Pancreas (tissue), 10 donors: Measurements from ENCODE around the gene MAML1. TPM values are rescaled to one million over a fixed set of nuclear protein-coding genes. Genes with fewer than 3 reads are reported as not detected.
"Not testable (repeated sequence)": the region's sequence is repeated elsewhere in the genome, so short reads cannot be mapped to it uniquely, and the experiment has no call there.

Experiments used
- ATAC-seq, 4 donors: fragments of 200-7000 bp; cut with Tn5 transposase; one replicate each; pipeline versions ENCODE4 v1.8.0 to v1.9.1; 2020; ENCODE audit warnings: mild to moderate bottlenecking in 4 of 4, moderate library complexity in 4 of 4
- DNase-seq, 6 donors: peaks; one replicate each; pipeline ENCODE4 v3.0.0-alpha.2; 2020
- FAIRE-seq: peaks from 2 replicates; lab custom pipeline; 2012; peaks lifted over from hg19 to GRCh38; lab: Jason Lieb, UNC
- H3K27ac ChIP-seq, 4 donors: fragments of 200-600 bp; sonication (generic); 1 replicate in 3 of 4; 2 replicates in 1 of 4; pipeline versions ENCODE4 v1.5.0 to v1.8.0; 2020
- H3K27me3 ChIP-seq, 4 donors: fragments of 200-600 bp; one replicate each; pipeline ENCODE4 v1.8.0; 2021
- H3K36me3 ChIP-seq, 3 donors: fragments of 200-600 bp; sonication (generic) in 1 of 3; one replicate each; pipeline versions ENCODE4 v1.5.0 to v1.8.0; 2020 to 2021
- H3K4me1 ChIP-seq, 3 donors: fragments of 200-600 bp; one replicate each; pipeline ENCODE4 v1.8.0; 2021
- H3K4me3 ChIP-seq, 4 donors: fragments of 200-600 bp; sonication (generic) in 2 of 4; one replicate each; pipeline versions ENCODE4 v1.5.0 to v1.8.0; 2020 to 2021
- H3K9me3 ChIP-seq, 4 donors: fragments of 200-600 bp; one replicate each; pipeline ENCODE4 v1.8.0; 2021
- CTCF ChIP-seq, 4 donors: fragments of 200-600 bp; sonication (generic) in 3 of 4; IDR thresholded peaks; one replicate each; pipeline versions ENCODE4 v1.5.0 to v1.8.0; 2021; ENCODE audit warnings: antibody characterized with exemption in 4 of 4
- WGBS, 2 donors: extraction: QIAGEN DNeasy Blood & Tissue Kit; methylation state at CpG; one replicate each; pipeline ENCODE4 v1.1.7; 2013; 5-methylcytosine and 5-hydroxymethylcytosine counted together
- intact Hi-C, 3 donors: fragments of 100-400 bp; cut with DNase I; formaldehyde crosslinking; loops; one replicate each; pipeline versions ENCODE4 v1.11.1 to v1.14.2; 2022
- polyA plus RNA-seq, 2 donors: library from polyadenylated mRNA; stranded (reverse); fragments of 200-250 nt; gene quantifications; one replicate each; pipeline ENCODE4 v1.2.3, GENCODE V29; 2013
- total RNA-seq, 6 donors: library from RNA; stranded (reverse); fragmentation: NEBNext Ultra II Directional in 4 of 6; extraction: Animal tissue kit (Norgen Biotek cat#: 25700) in 4 of 6; gene quantifications; one replicate each; pipeline versions ENCODE4 v1.2.1 to v1.2.4, GENCODE V29; 2021 to 2023
- donor health status: healthy with polysubstance abuse.
- donor health status: DM: no; HTN: no; CAD: no; lungs with moderate emphysema.
- donor health status: DM: no; HTN: no; CAD: no.
- donor health status: control.
- donor health status: control.
- donor health status: Bipolar disorder and iron deficiency.
- donor health status: DM: yes; HTN: yes; CAD: no.
- donor health status: DM: no; HTN: no; CAD: no.
- donor health status: DM: no; HTN: no; CAD: no.
- donor health status: DM: yes; HTN: yes; CAD: no.

Gene MAML1
- 10 to 100 TPM; 10.7 to 18.0 (median 11.5) TPM for total RNA-seq
- polyA plus RNA-seq = 1 to 10 TPM; 7.1 TPM

GRCh38 chr5:179732412-179732917 lies at the start of gene MAML1:
TSS of gene MAML1 (plus strand) at chr5:179732822. CDS start at chr5:179733113, 291 bp downstream.
- 0% methylated on average over 33 to 41 of the region's 41 CpGs for WGBS, 2 donors
- FAIRE-seq = peak; percentile 96
- DNase-seq = peak; percentile 97 to 100 (median 100)
- peak within 1 kb of the TSS; percentile 74 to 90 (median 89) for H3K27ac ChIP-seq
- intact Hi-C loops = no loop called here
- no peaks in the 10 kb centered on the region for H3K9me3 ChIP-seq
- no peak for TF ChIP-seq CTCF (IDR thresholded peaks at IDR 0.05)
- peaks cover 4 to 24% (median 20%) of the 10 kb centered on the region in 3 donors for H3K36me3 ChIP-seq
- peak; percentile 96 to 99 (median 97) for ATAC-seq
- peak within 1 kb of the TSS; percentile 55 to 90 (median 85) for H3K4me3 ChIP-seq
- H3K27me3 ChIP-seq = no peaks in the 10 kb centered on the region
- H3K4me1 ChIP-seq = peaks cover 8 to 31% (median 16%) of the 10 kb centered on the region in 3 donors

- intact Hi-C loops, H3K27me3 ChIP-seq, H3K9me3 ChIP-seq, ATAC-seq, H3K27ac ChIP-seq, FAIRE-seq, H3K4me3 ChIP-seq, H3K36me3 ChIP-seq, H3K4me1 ChIP-seq, DNase-seq: not testable (repeated sequence)
- WGBS, 2 donors = 87 to 91% methylated on average over 9 of the region's 9 CpGs
These were observed 43.4 kb upstream of the MAML1 start for GRCh38 chr5:179689212-179689611.

GRCh38 chr5:179694561-179694960 lies 38.1 kb upstream of the MAML1 start:
- ATAC-seq = no peak
- no peak for DNase-seq
- no peak overlapping the region for H3K4me3 ChIP-seq
- no peak for FAIRE-seq
- no peak overlapping the region for H3K27ac ChIP-seq
- 93 to 95% methylated on average over 6 of the region's 6 CpGs for WGBS, 2 donors
- peaks cover 0 to 11% (median 0%) of the 10 kb centered on the region in 3 donors for H3K4me1 ChIP-seq
- no peaks in the 10 kb centered on the region for H3K9me3 ChIP-seq
- no peaks in the 10 kb centered on the region for H3K27me3 ChIP-seq
- no peak for TF ChIP-seq CTCF (IDR thresholded peaks at IDR 0.05)
- intact Hi-C loops = no loop called here
- H3K36me3 ChIP-seq = no peaks in the 10 kb centered on the region

- 91 to 97% methylated on average over 3 of the region's 3 CpGs for WGBS, 2 donors
- H3K36me3 ChIP-seq = no peaks in the 10 kb centered on the region
These were observed 36.0 kb upstream of the MAML1 start for GRCh38 chr5:179696603-179697002.

GRCh38 chr5:179697108-179697507 lies 35.5 kb upstream of the MAML1 start:
- Histone ChIP-seq H3K36me3 (no peaks in the 10 kb centered on the region), H3K4me3 (no peak overlapping the region), H3K4me1 (peaks cover 0 to 21% (median 0%) of the 10 kb centered on the region in 3 donors), H3K9me3 (no peaks in the 10 kb centered on the region), H3K27ac (peak overlapping the region in 1 of 4 donors; percentile 88), H3K27me3 (no peaks in the 10 kb centered on the region)
- TF ChIP-seq CTCF (IDR thresholded peaks at IDR 0.05) = no peak
- FAIRE-seq = no peak
- DNase-seq = peak in 1 of 6 donors; percentile 6
- intact Hi-C loops = no loop called here
- WGBS, 2 donors = 96 to 98% methylated on average over 2 of the region's 2 CpGs
- ATAC-seq = no peak

More at GRCh38 chr5:179696603-179697002, 36.0 kb upstream of the MAML1 start:
- no peak for ATAC-seq
- Histone ChIP-seq H3K4me1 (peaks cover 0 to 16% (median 0%) of the 10 kb centered on the region in 3 donors), H3K27ac (no peak overlapping the region), H3K4me3 (no peak overlapping the region), H3K9me3 (no peaks in the 10 kb centered on the region), H3K27me3 (no peaks in the 10 kb centered on the region)
- intact Hi-C loops = no loop called here
- no peak for FAIRE-seq
- no peak for DNase-seq
- no peak for TF ChIP-seq CTCF (IDR thresholded peaks at IDR 0.05)

- intact Hi-C loops, H3K9me3 ChIP-seq, ATAC-seq, H3K27me3 ChIP-seq, H3K36me3 ChIP-seq, FAIRE-seq: not testable (repeated sequence)
- peak overlapping the region in 2 of 4 donors; percentile 84 to 89 for H3K4me3 ChIP-seq
- H3K27ac ChIP-seq = peak overlapping the region; percentile 86 to 92 (median 87)
- 91 to 93% methylated on average over 15 of the region's 15 CpGs for WGBS, 2 donors
- peaks cover 0 to 21% (median 0%) of the 10 kb centered on the region in 3 donors for H3K4me1 ChIP-seq
- peak in 1 of 6 donors; percentile 36 for DNase-seq
These were observed 35.1 kb upstream of the MAML1 start for GRCh38 chr5:179697543-179697942.
